HG03521 (cell line): ENCODE results near the gene MCC.

Experiments
- ATAC-seq: cut with Tn5 transposase; IDR thresholded peaks from one replicate; pipeline ENCODE4 v1.9.1; 2021; ENCODE audit warnings: mild to moderate bottlenecking, moderate library complexity; ENCODE audit not compliant: unreplicated experiment

The MCC gene

GRCh38 chr5:113325054-113325453 lies 163.2 kb downstream of the MCC start:
- ATAC-seq, result no peak

GRCh38 chr5:113321276-113321675 lies 167.0 kb downstream of the MCC start:
- no peak for ATAC-seq

- peak; percentile 56 for ATAC-seq
Observed at GRCh38 chr5:113320273-113320780, 167.9 kb downstream of the MCC start.

- ATAC-seq, result no peak
Observed at GRCh38 chr5:113319256-113320053, 168.8 kb downstream of the MCC start.

- ATAC-seq, result no peak
Observed at GRCh38 chr5:113317636-113318035, 170.6 kb downstream of the MCC start.

- ATAC-seq, result no peak
Observed at GRCh38 chr5:113311301-113311700, 177.0 kb downstream of the MCC start.

- ATAC-seq, result no peak
Observed at GRCh38 chr5:113302120-113302519, 186.1 kb downstream of the MCC start.

- ATAC-seq, result no peak
Observed at GRCh38 chr5:113299591-113299990, 188.7 kb downstream of the MCC start.

GRCh38 chr5:113296676-113297075 lies 191.6 kb downstream of the MCC start:
- no peak for ATAC-seq

GRCh38 chr5:113295111-113295539 lies 193.1 kb downstream of the MCC start:
- no peak for ATAC-seq

GRCh38 chr5:113294311-113295110 lies 193.7 kb downstream of the MCC start:
- peak; percentile 95 for ATAC-seq

GRCh38 chr5:113293975-113294310 lies 194.3 kb downstream of the MCC start:
- ATAC-seq, result peak; percentile 24

GRCh38 chr5:113293068-113293974 lies 194.9 kb downstream of the MCC start:
- ATAC-seq, result no peak

- no peak for ATAC-seq
Observed at GRCh38 chr5:113292462-113292861, 195.8 kb downstream of the MCC start.

- ATAC-seq, result no peak
Observed at GRCh38 chr5:113283558-113283957, 204.7 kb downstream of the MCC start.

GRCh38 chr5:113282472-113282871 lies 205.8 kb downstream of the MCC start:
- ATAC-seq, result no peak

GRCh38 chr5:113281194-113281593 lies 207.1 kb downstream of the MCC start:
- no peak for ATAC-seq

- no peak for ATAC-seq
Observed at GRCh38 chr5:113280541-113280940, 207.7 kb downstream of the MCC start.

- ATAC-seq, result no peak
Observed at GRCh38 chr5:113278976-113279375, 209.3 kb downstream of the MCC start.

- ATAC-seq, result no peak
Observed at GRCh38 chr5:113276493-113276892, 211.8 kb downstream of the MCC start.

- no peak for ATAC-seq
Observed at GRCh38 chr5:113276001-113276400, 212.3 kb downstream of the MCC start.
